H9 (cell line): ENCODE measurements around the gene TRIB2. TPM values are rescaled to one million over a fixed set of nuclear protein-coding genes. Genes with fewer than 3 reads are reported as not detected.

Source experiments
- DNase-seq: peaks from one replicate; pipeline ENCODE4 v3.0.0-alpha.2; 2017
- H2AFZ ChIP-seq: one replicate; pipeline ENCODE4 v1.6.1; 2013; ENCODE audit warnings: mild to moderate bottlenecking, low read length, control low read depth, moderate library complexity
- H2AK5ac ChIP-seq: 2 replicates; pipeline ENCODE4 v1.6.1; 2013; ENCODE audit warnings: low read length, control low read depth, mixed read lengths; ENCODE audit not compliant: insufficient read length
- H2BK120ac ChIP-seq: one replicate; pipeline ENCODE4 v1.6.1; 2013; ENCODE audit warnings: low read depth, mild to moderate bottlenecking, low read length, control low read depth, inconsistent platforms; ENCODE audit not compliant: poor library complexity, severe bottlenecking
- H2BK12ac ChIP-seq: 2 replicates; pipeline ENCODE4 v1.6.1; 2013; ENCODE audit warnings: low read length, control low read depth, mixed read lengths, low read depth; ENCODE audit not compliant: insufficient read length
- H2BK15ac ChIP-seq: 2 replicates; pipeline ENCODE4 v1.6.1; 2013; ENCODE audit warnings: low read depth, low read length, control low read depth
- H2BK20ac ChIP-seq: one replicate; pipeline ENCODE4 v1.6.1; 2013; ENCODE audit warnings: low read depth, mild to moderate bottlenecking, low read length, control low read depth, inconsistent platforms; ENCODE audit not compliant: poor library complexity, severe bottlenecking
- H2BK5ac ChIP-seq: 2 replicates; pipeline ENCODE4 v1.6.1; 2013; ENCODE audit warnings: low read length, control low read depth, mixed read lengths; ENCODE audit not compliant: insufficient read length
- H3K14ac ChIP-seq: 2 replicates; pipeline ENCODE4 v1.6.1; 2013; ENCODE audit warnings: low read length, control low read depth; ENCODE audit not compliant: insufficient read depth
- H3K18ac ChIP-seq: 2 replicates; pipeline ENCODE4 v1.6.1; 2013; ENCODE audit warnings: low read depth, mild to moderate bottlenecking, mixed read lengths, low read length, control low read depth; ENCODE audit not compliant: insufficient read length
- H3K23ac ChIP-seq: 2 replicates; pipeline ENCODE4 v1.6.1; 2013; ENCODE audit warnings: low read length, control low read depth, mixed read lengths, low read depth; ENCODE audit not compliant: insufficient read length
- H3K23me2 ChIP-seq: 2 replicates; pipeline ENCODE4 v1.6.1; 2013; ENCODE audit warnings: low read depth, mild to moderate bottlenecking, mixed read lengths, low read length, control low read depth; ENCODE audit not compliant: insufficient read length, poor library complexity, severe bottlenecking
- H3K27ac ChIP-seq: 2 replicates; pipeline ENCODE4 v1.5.1; 2013; ENCODE audit warnings: low read length, control low read depth, mixed read lengths, low read depth; ENCODE audit not compliant: insufficient read length
- H3K27me3 ChIP-seq: 2 replicates; pipeline ENCODE4 v1.6.1; 2013; ENCODE audit warnings: low read length, control low read depth, inconsistent platforms; ENCODE audit not compliant: insufficient read depth
- H3K4ac ChIP-seq: 2 replicates; pipeline ENCODE4 v1.6.1; 2013; ENCODE audit warnings: low read depth, mild to moderate bottlenecking, control low read depth, inconsistent platforms, low read length, moderate library complexity
- H3K4me1 ChIP-seq: 2 replicates; pipeline ENCODE4 v1.6.1; 2013; ENCODE audit warnings: low read length, control low read depth, inconsistent platforms; ENCODE audit not compliant: insufficient read depth
- H3K4me2 ChIP-seq: 2 replicates; pipeline ENCODE4 v1.6.1; 2013; ENCODE audit warnings: low read length, control low read depth, mixed read lengths; ENCODE audit not compliant: insufficient read length, insufficient read depth
- H3K56ac ChIP-seq: 2 replicates; pipeline ENCODE4 v1.6.1; 2013; ENCODE audit warnings: low read depth, mild to moderate bottlenecking, mixed read lengths, low read length, control low read depth; ENCODE audit not compliant: insufficient read length
- H3K79me1 ChIP-seq: 2 replicates; pipeline ENCODE4 v1.6.1; 2013; ENCODE audit warnings: low read depth, mild to moderate bottlenecking, moderate library complexity, low read length, control low read depth, inconsistent platforms; ENCODE audit not compliant: insufficient read depth, poor library complexity, severe bottlenecking
- H3K79me2 ChIP-seq: 2 replicates; pipeline ENCODE4 v1.6.1; 2013; ENCODE audit warnings: low read length, control low read depth, inconsistent platforms; ENCODE audit not compliant: insufficient read depth
- H3K9ac ChIP-seq: 2 replicates; pipeline ENCODE4 v1.6.1; 2013; ENCODE audit warnings: low read length, control low read depth, mixed read lengths; ENCODE audit not compliant: insufficient read length; ENCODE audit errors: extremely low read depth
- H3K9me3 ChIP-seq: one replicate; pipeline ENCODE4 v1.6.1; 2013; ENCODE audit warnings: low read depth, low read length, inconsistent platforms; ENCODE audit not compliant: control insufficient read depth
- H3T11ph ChIP-seq: one replicate; pipeline ENCODE4 v1.6.1; 2013; ENCODE audit warnings: mild to moderate bottlenecking, low read length, control low read depth, inconsistent platforms
- H4K20me1 ChIP-seq: one replicate; pipeline ENCODE4 v1.6.1; 2013; ENCODE audit not compliant: control insufficient read depth, insufficient read length, insufficient read depth
- H4K5ac ChIP-seq: 2 replicates; pipeline ENCODE4 v1.6.1; 2013; ENCODE audit warnings: low read depth, mild to moderate bottlenecking, mixed read lengths, low read length, control low read depth; ENCODE audit not compliant: insufficient read length
- H4K8ac ChIP-seq: replicated peaks from 2 replicates; pipeline ENCODE4 v1.6.1; 2013; ENCODE audit warnings: low read length, control low read depth, mixed read lengths, low read depth; ENCODE audit not compliant: insufficient read length
- H4K91ac ChIP-seq: 2 replicates; pipeline ENCODE4 v1.6.1; 2013; ENCODE audit warnings: low read depth, mild to moderate bottlenecking, moderate library complexity, mixed read lengths, low read length, control low read depth; ENCODE audit not compliant: insufficient read length
- H3K27ac Mint-ChIP-seq, 3 experiments: 2 replicates in 2 of 3; 3 replicates in 1 of 3; pipeline ENCODE4 v1.8.0; 2020 to 2021; ENCODE audit warnings: mixed read lengths in 3 of 3, mild to moderate bottlenecking in 1 of 3, moderate library complexity in 1 of 3
- H3K27me3 Mint-ChIP-seq: 2 replicates; pipeline ENCODE4 v1.8.0; 2021; ENCODE audit warnings: low read depth, mild to moderate bottlenecking, moderate library complexity, mixed read lengths
- H3K36me3 Mint-ChIP-seq, 3 experiments: 2 replicates in 2 of 3; 3 replicates in 1 of 3; pipeline ENCODE4 v1.8.0; 2020 to 2021; ENCODE audit warnings: low read depth in 3 of 3, mixed read lengths in 3 of 3; ENCODE audit not compliant: insufficient read depth in 1 of 3
- H3K4me1 Mint-ChIP-seq, 2 experiments: 2 replicates each; pipeline ENCODE4 v1.8.0; 2020; ENCODE audit warnings: mixed read lengths in 2 of 2
- H3K4me3 Mint-ChIP-seq, 2 experiments: 2 replicates in 1 of 2; 3 replicates in 1 of 2; pipeline ENCODE4 v1.8.0; 2020 to 2021; ENCODE audit warnings: mild to moderate bottlenecking in 2 of 2, mixed read lengths in 2 of 2, moderate library complexity in 1 of 2
- H3K9me3 Mint-ChIP-seq, 2 experiments: 2 replicates in 1 of 2; 3 replicates in 1 of 2; pipeline ENCODE4 v1.8.0; 2020; ENCODE audit warnings: mild to moderate bottlenecking in 2 of 2, mixed read lengths in 2 of 2, moderate library complexity in 1 of 2
- WGBS: extraction: QIAGEN DNeasy Blood & Tissue Kit; methylation state at CpG from one replicate; pipeline ENCODE4 v1.1.7; 2013; ENCODE audit warnings: missing lambda C conversion rate, low lambda C conversion rate, mixed read lengths; ENCODE audit not compliant: insufficient read length; ENCODE audit errors: extremely low coverage; 5-methylcytosine and 5-hydroxymethylcytosine counted together
- total RNA-seq: library from RNA; stranded (reverse); gene quantifications from 2 replicates; pipeline ENCODE4 v1.2.1, GENCODE V29; 2021
- TF ChIP-seq, protein P1 (sequence below): fragments of 200-600 bp; sonication (generic); conservative IDR thresholded peaks from 3 replicates; pipeline ENCODE4 v1.8.0; 2021; ENCODE audit warnings: antibody characterized with exemption, mild to moderate bottlenecking

The TRIB2 gene
- total RNA-seq, 1 experiment from 2014 or later: 41.9 TPM

DNA sequence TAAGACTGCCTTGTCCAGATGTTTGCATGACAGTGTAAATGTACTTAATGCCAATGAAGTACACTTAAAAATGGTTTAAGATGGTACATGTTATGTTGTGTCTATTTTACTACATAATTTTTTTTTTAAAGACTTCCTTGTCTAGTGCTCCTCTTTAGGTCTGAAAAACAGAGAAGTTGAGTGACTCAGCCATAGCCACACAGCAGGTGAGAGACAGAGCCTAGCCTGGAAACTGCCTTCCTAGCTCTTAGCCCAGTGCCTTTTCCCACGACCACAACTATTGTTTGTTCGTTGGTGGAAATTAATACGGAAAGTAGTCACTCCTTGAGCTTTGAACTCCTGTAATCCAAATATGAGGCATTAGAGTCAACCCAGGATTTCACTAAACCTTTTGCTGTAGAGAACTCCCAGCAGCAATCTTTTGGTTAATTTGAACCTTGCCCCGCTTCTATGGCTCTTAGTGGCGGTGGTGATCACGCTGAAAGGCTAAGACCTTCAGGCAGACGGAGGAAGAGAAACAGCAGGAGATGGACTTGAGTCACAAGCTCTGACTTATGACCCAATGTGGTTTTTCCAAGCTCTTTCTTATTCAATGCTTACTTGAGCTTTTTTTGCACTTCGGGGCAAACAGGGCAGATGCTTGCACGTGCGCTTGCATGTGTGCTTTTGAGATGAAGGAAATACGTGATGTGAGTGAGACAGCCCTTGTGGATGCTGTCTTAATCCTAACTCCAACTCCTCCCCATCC, 21.2 kb downstream of the TRIB2 start:
- H3K27ac Mint-ChIP-seq: no peak overlapping the region; a peak in 1 of 7 replicates

More for the DNA sequence above, 21.2 kb downstream of the TRIB2 start:
- no peak overlapping the region for H2AK5ac ChIP-seq
- no peak overlapping the region for H3K9ac ChIP-seq
- H3K23ac ChIP-seq: no peak overlapping the region
- no peaks in the 10 kb centered on the region for H3K9me3 ChIP-seq
- H2BK20ac ChIP-seq: no peak overlapping the region
- no peak overlapping the region for H2BK120ac ChIP-seq
- H3K27ac ChIP-seq: no peak overlapping the region
- H2BK15ac ChIP-seq: no peak overlapping the region
- H3K27me3 Mint-ChIP-seq: no peaks in the 10 kb centered on the region
- H3T11ph ChIP-seq: no peak overlapping the region
- H3K4me1 ChIP-seq: no peaks in the 10 kb centered on the region
- H2BK5ac ChIP-seq: no peak overlapping the region
- H3K79me2 ChIP-seq: peaks cover 7% of the 10 kb centered on the region; the same call in 1 of the 2 replicates
- no peaks in the 10 kb centered on the region for H3K23me2 ChIP-seq
- H3K18ac ChIP-seq: no peak overlapping the region
- TF ChIP-seq, protein P1, sequence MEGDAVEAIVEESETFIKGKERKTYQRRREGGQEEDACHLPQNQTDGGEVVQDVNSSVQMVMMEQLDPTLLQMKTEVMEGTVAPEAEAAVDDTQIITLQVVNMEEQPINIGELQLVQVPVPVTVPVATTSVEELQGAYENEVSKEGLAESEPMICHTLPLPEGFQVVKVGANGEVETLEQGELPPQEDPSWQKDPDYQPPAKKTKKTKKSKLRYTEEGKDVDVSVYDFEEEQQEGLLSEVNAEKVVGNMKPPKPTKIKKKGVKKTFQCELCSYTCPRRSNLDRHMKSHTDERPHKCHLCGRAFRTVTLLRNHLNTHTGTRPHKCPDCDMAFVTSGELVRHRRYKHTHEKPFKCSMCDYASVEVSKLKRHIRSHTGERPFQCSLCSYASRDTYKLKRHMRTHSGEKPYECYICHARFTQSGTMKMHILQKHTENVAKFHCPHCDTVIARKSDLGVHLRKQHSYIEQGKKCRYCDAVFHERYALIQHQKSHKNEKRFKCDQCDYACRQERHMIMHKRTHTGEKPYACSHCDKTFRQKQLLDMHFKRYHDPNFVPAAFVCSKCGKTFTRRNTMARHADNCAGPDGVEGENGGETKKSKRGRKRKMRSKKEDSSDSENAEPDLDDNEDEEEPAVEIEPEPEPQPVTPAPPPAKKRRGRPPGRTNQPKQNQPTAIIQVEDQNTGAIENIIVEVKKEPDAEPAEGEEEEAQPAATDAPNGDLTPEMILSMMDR: no peak
- no peak overlapping the region for H2AFZ ChIP-seq
- no peak overlapping the region for H4K8ac ChIP-seq
- no peak overlapping the region for H3K4me3 Mint-ChIP-seq
- H4K5ac ChIP-seq: no peak overlapping the region
- no peaks in the 10 kb centered on the region for H3K9me3 Mint-ChIP-seq
- H3K14ac ChIP-seq: no peak overlapping the region
- H3K4me2 ChIP-seq: no peak overlapping the region
- peaks cover 8% of the 10 kb centered on the region for H3K79me1 ChIP-seq
- WGBS: no CpG with 5 or more reads among the region's 11 CpGs
- no peaks in the 10 kb centered on the region for H3K27me3 ChIP-seq
- no peak overlapping the region for H3K4ac ChIP-seq
- H4K20me1 ChIP-seq: no peaks in the 10 kb centered on the region
- H3K36me3 Mint-ChIP-seq: peaks cover 53 to 82% (median 68%) of the 10 kb centered on the region in 3 experiments
- H4K91ac ChIP-seq: no peak overlapping the region
- DNase-seq: no peak
- H3K56ac ChIP-seq: no peak overlapping the region
- H2BK12ac ChIP-seq: no peak overlapping the region
- peaks cover 6 to 17% of the 10 kb centered on the region in 2 experiments for H3K4me1 Mint-ChIP-seq
